HCT116 (cell line): ENCODE data around the gene CRK. TPM values are rescaled to one million over a fixed set of nuclear protein-coding genes. Genes with fewer than 3 reads are reported as not detected.

Source experiments
- ATAC-seq: fragments of 200-7000 bp; cut with Tn5 transposase; 2 replicates; pipeline ENCODE4 v1.9.1; 2020; ENCODE audit warnings: mild to moderate bottlenecking, moderate library complexity
- BruUV-seq: library from RNA; stranded (reverse); fragments of 400-500 nt; replicated peaks from 2 replicates; lab custom pipeline; 2021; lab: Mats Ljungman, UMichigan
- CTCF ChIA-PET: fragments of 300-600 bp; sonication (Branson Sonifier 250); formaldehyde crosslinking; loops from one replicate; lab custom pipeline; 2021; ENCODE audit warnings: antibody characterized with exemption; lab: Charles Lee
- POLR2A ChIA-PET: fragments of 300-600, 350-600 bp; sonication (Branson Sonifier 250); formaldehyde crosslinking; loops from one replicate; lab custom pipeline; 2021; ENCODE audit warnings: antibody characterized with exemption; lab: Charles Lee
- RAD21 ChIA-PET, 2 experiments: fragments of 300-600 bp; sonication (Branson Sonifier 250); formaldehyde crosslinking; loops; one replicate each; lab custom pipeline; 2023; ENCODE audit warnings: low total read pairs in 2 of 2; ENCODE audit not compliant: uncharacterized antibody in 2 of 2, unreplicated experiment in 2 of 2, low non-redundant PET in 1 of 2; lab: Charles Lee
- DNase-seq: peaks from one replicate; pipeline ENCODE4 v3.0.0-alpha.2; 2010; ENCODE audit warnings: low read depth, low spot score
- H2AFZ ChIP-seq: fragments of 200-600 bp; shearing (Covaris generic), sonication (generic); 2 replicates; pipeline ENCODE4 v1.6.1; 2017; ENCODE audit warnings: low read depth, mixed run types, mixed read lengths, antibody characterized with exemption, low read length; ENCODE audit not compliant: poor library complexity, severe bottlenecking
- H3K27ac ChIP-seq: 2 replicates; pipeline ENCODE4 v1.5.1; 2012; ENCODE audit warnings: low read depth, low read length
- H3K27me3 ChIP-seq: fragments of 200-600 bp; sonication (generic); 2 replicates; pipeline ENCODE4 v1.6.1; 2016; ENCODE audit warnings: mixed run types, low read length, mixed read lengths; ENCODE audit not compliant: insufficient read depth
- H3K36me3 ChIP-seq, 2 experiments: fragments of 200-500 bp in 1 of 2; fragments of 200-600 bp in 1 of 2; sonication (Bioruptor generic) in 1 of 2; sonication (generic) in 1 of 2; 2 replicates each; pipeline versions ENCODE4 v1.5.1 to v1.6.1; 2014 to 2016; ENCODE audit warnings: low read length in 2 of 2, inconsistent platforms in 1 of 2, mixed read lengths in 1 of 2, mixed run types in 1 of 2; ENCODE audit not compliant: insufficient read depth in 2 of 2, control insufficient read depth in 1 of 2
- H3K4me1 ChIP-seq, 2 experiments: fragments of 200-600 bp in 1 of 2; sonication (generic) in 1 of 2; 2 replicates each; pipeline versions ENCODE4 v1.5.1 to v1.6.1; 2012 to 2017; ENCODE audit warnings: low read length in 2 of 2, inconsistent platforms in 1 of 2, mild to moderate bottlenecking in 1 of 2, mixed read lengths in 1 of 2, mixed run types in 1 of 2, moderate library complexity in 1 of 2; ENCODE audit not compliant: insufficient read depth in 2 of 2, control insufficient read depth in 1 of 2
- H3K4me2 ChIP-seq: fragments of 200-600 bp; sonication (generic); 2 replicates; pipeline ENCODE4 v1.6.1; 2017; ENCODE audit warnings: mixed run types, low read length, mixed read lengths
- H3K4me3 ChIP-seq, 2 experiments: fragments of 200-600 bp in 1 of 2; sonication (generic) in 1 of 2; replicated peaks in 1 of 2; 2 replicates each; pipeline ENCODE4 v1.5.1; 2011 to 2016; ENCODE audit warnings: low read length in 2 of 2, control low read depth in 1 of 2, low read depth in 1 of 2, mild to moderate bottlenecking in 1 of 2, mixed read lengths in 1 of 2, mixed run types in 1 of 2
- H3K79me2 ChIP-seq: fragments of 200-600 bp; sonication (generic); 2 replicates; pipeline ENCODE4 v1.6.1; 2017; ENCODE audit warnings: mild to moderate bottlenecking, mixed run types, low read length, moderate library complexity, mixed read lengths; ENCODE audit not compliant: insufficient read depth
- H3K9ac ChIP-seq: fragments of 200-600 bp; sonication (generic); 2 replicates; pipeline ENCODE4 v1.6.1; 2016; ENCODE audit warnings: low read length, mixed read lengths
- H3K9me2 ChIP-seq: fragments of 200-600 bp; sonication (generic), shearing (Covaris generic); 2 replicates; pipeline ENCODE4 v1.6.1; 2017; ENCODE audit warnings: mixed run types, mild to moderate bottlenecking, moderate library complexity; ENCODE audit not compliant: insufficient read depth
- H3K9me3 ChIP-seq, 2 experiments: fragments of 200-500 bp in 1 of 2; fragments of 200-600 bp in 1 of 2; sonication (Bioruptor generic) in 1 of 2; sonication (generic) in 1 of 2; 2 replicates each; pipeline ENCODE4 v1.6.1; 2014 to 2017; ENCODE audit warnings: low read length in 2 of 2, mixed read lengths in 2 of 2, inconsistent platforms in 1 of 2, low read depth in 1 of 2, mild to moderate bottlenecking in 1 of 2, mixed run types in 1 of 2, moderate library complexity in 1 of 2; ENCODE audit not compliant: control insufficient read depth in 1 of 2, insufficient read depth in 1 of 2
- H4K20me1 ChIP-seq: fragments of 200-600 bp; sonication (generic), shearing (Covaris generic); 2 replicates; pipeline ENCODE4 v1.6.1; 2017; ENCODE audit warnings: mixed run types, mild to moderate bottlenecking, moderate library complexity; ENCODE audit not compliant: insufficient read depth
- EZH2 ChIP-seq: fragments of 200-600 bp; sonication (generic); IDR thresholded peaks from 2 replicates; pipeline ENCODE4 v1.6.1; 2017; ENCODE audit warnings: antibody characterized with exemption, mixed run types
- RAD21 ChIP-seq: IDR thresholded peaks from 2 replicates; pipeline ENCODE4 v1.6.1; 2012; ENCODE audit warnings: low read depth, mild to moderate bottlenecking
- SIN3A ChIP-seq: IDR thresholded peaks from 2 replicates; pipeline ENCODE4 v1.6.1; 2012; ENCODE audit warnings: low read depth
- SRF ChIP-seq: IDR thresholded peaks from 2 replicates; pipeline ENCODE4 v1.6.1; 2012; ENCODE audit warnings: low read depth
- YY1 ChIP-seq: IDR thresholded peaks from 2 replicates; pipeline ENCODE4 v1.6.1; 2011; ENCODE audit warnings: low read length, low read depth, moderate library complexity, mild to moderate bottlenecking; ENCODE audit not compliant: insufficient replicate concordance; ENCODE audit errors: extremely low read depth
- intact Hi-C: fragments of 100-400 bp; cut with micrococcal nuclease; formaldehyde crosslinking; loops from 2 replicates; pipeline ENCODE4 v1.10.0; 2022
- total RNA-seq: library from RNA; stranded (reverse); gene quantifications from one replicate; pipeline ENCODE4 v1.2.1, GENCODE V29; 2021; ENCODE audit not compliant: unreplicated experiment

Gene CRK
- total RNA-seq, 1 experiment from 2014 or later, result 55.5 TPM

DNA sequence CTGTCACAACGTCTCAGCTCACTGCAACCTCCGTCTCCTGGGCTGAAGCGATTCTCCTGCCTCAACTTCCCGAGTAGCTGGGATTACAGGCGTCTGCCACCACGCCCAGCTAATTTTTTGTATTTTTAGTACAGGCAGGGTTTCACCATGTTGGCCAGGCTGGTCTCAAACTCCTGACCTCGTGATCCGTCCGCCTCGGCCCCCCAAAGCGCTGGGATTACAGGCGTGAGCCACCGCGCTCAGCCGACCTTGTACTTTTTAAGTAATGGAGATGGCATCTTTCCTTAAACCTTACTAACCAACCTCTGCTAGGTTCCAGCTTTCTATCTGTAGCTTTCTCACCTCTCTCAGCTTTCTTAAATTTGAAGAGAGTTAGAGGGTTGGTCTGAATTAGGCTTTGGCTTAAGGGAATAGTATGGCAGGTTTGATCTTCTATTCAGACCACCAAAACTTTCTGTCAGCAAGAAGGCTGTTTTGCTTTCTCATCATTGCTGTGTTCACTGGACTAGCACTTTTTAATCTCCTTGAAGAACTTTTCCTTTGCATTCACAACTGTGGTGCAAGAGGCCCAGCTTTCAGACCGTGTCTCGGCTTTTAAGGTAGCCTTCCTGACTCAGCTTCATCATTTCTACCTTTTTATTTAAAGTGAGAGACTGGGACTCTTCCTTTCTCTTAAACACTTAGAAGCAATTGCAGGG lies 84.0 kb downstream of the CRK start:
- BruUV-seq, result no TSS peak
- no peak overlapping the region for H3K9ac ChIP-seq
- DNase-seq (no peak), ATAC-seq (no peak)
- no peak overlapping the region for H3K4me2 ChIP-seq
- no peak overlapping the region for H2AFZ ChIP-seq
- ChIA-PET CTCF (interaction anchor here (0.7 kb wide), 1 partner anchor 10 kb away, joined by 3 read pairs; no protein-coding TSS in a partner anchor), RAD21 (no interaction called here), POLR2A (interaction anchor here (1.3 kb wide), 1 partner anchor 8 kb away, joined by 3 read pairs; no protein-coding TSS in a partner anchor)
- H3K27ac ChIP-seq, result no peak overlapping the region
- H3K79me2 ChIP-seq, result peaks cover 100% of the 10 kb centered on the region
- H3K4me3 ChIP-seq, result no peak overlapping the region
- TF ChIP-seq YY1 (no peak), SRF (no peak), RAD21 (no peak), EZH2 (no peak), SIN3A (no peak)
- H3K9me2 ChIP-seq, result no peaks in the 10 kb centered on the region
- peaks cover 0 to 2% of the 10 kb centered on the region in 2 experiments; a peak in 2 of 4 replicates for H3K36me3 ChIP-seq
- H3K4me1 ChIP-seq, result peaks cover 5 to 29% of the 10 kb centered on the region in 2 experiments; a peak in 3 of 4 replicates
- intact Hi-C loops, result no loop called here
- no peaks in the 10 kb centered on the region for H3K27me3 ChIP-seq
- no peaks in the 10 kb centered on the region for H3K9me3 ChIP-seq
- peaks cover 70% of the 10 kb centered on the region for H4K20me1 ChIP-seq

Other genes starting within 250 kb of the CRK start
- gene BHLHA9, start 185.8 kb downstream of the CRK start, total RNA-seq, result not detected
- not detected for gene TRARG1, start 176.6 kb downstream of the CRK start, total RNA-seq
- gene YWHAE, start 56.0 kb downstream of the CRK start, total RNA-seq, result 735 TPM
- gene MYO1C, start 36.5 kb upstream of the CRK start, total RNA-seq, result 227 TPM
- gene INPP5K, start 60.4 kb upstream of the CRK start, total RNA-seq, result 25.6 TPM
- gene PITPNA, start 106.6 kb upstream of the CRK start, total RNA-seq, result 71.2 TPM
- gene SLC43A2, start 172.6 kb upstream of the CRK start, total RNA-seq, result 12.6 TPM
- 2.2 TPM for gene SCARF1, start 189.5 kb upstream of the CRK start, total RNA-seq
- gene RILP, start 193.6 kb upstream of the CRK start, total RNA-seq, result 11.6 TPM
- 386 TPM for gene PRPF8, start 228.6 kb upstream of the CRK start, total RNA-seq